Prostate gland (tissue), 2 donors: ENCODE data around the gene EPS15.

ENCODE experiments used
- CTCF ChIP-seq, 4 experiments: fragments of 200-600 bp in 2 of 4; fragments of 450-650 bp in 2 of 4; sonication (generic) in 2 of 4; IDR thresholded peaks; 1 replicate in 3 of 4; 2 replicates in 1 of 4; pipeline ENCODE4 v1.5.1; 2016 to 2019; ENCODE audit warnings: antibody characterized with exemption in 4 of 4, mild to moderate bottlenecking in 2 of 4, moderate library complexity in 2 of 4
- POLR2A ChIP-seq: fragments of 450-650 bp; IDR thresholded peaks from one replicate; pipeline ENCODE4 v1.6.1; 2016; ENCODE audit warnings: antibody characterized with exemption, mild to moderate bottlenecking

- TF ChIP-seq CTCF (IDR thresholded peaks at IDR 0.05) (no peak), POLR2A (no peak)
These were observed 85.6 kb downstream of the EPS15 start for GRCh38 chr1:51433269-51433971.
